GM18867 (cell line): Measurements from ENCODE around the gene GLUD1.
"Not testable (repeated sequence)": the region's sequence is repeated elsewhere in the genome, so short reads cannot be mapped to it uniquely, and the experiment has no call there.

Source experiments
- ATAC-seq: cut with Tn5 transposase; IDR thresholded peaks from one replicate; pipeline ENCODE4 v1.9.1; 2021; ENCODE audit warnings: mild to moderate bottlenecking, moderate library complexity; ENCODE audit not compliant: unreplicated experiment

The GLUD1 gene

DNA sequence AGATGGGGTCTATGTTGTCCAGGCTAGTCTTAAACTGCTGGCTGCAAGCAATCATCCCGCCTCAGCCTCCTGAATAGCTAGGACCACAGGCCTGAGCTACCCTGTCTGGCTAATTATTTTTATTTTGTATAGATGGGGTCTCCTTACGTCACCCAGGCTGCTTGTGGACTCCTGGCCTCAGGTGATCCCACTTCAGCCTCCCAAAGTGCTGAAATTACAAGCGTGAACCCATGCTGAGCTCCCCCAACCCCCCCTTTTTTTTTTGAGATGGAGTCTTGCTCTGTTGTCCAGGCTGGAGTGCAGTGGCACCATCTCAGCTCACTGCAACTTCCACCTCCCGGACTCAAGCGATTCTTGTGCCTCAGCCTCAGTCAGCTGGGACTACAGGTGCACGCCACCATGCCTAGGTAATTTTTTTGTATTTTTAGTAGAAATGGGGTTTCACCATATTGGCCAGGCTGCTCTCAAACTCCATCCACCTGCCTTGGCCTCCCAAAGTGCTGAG, 49.2 kb downstream of the GLUD1 start:
- no peak for ATAC-seq

- ATAC-seq, result not testable (repeated sequence)
Observed at GRCh38 chr10:87043579-87043978, 51.1 kb downstream of the GLUD1 start.

- no peak for ATAC-seq
Observed at GRCh38 chr10:87038786-87039185, 55.9 kb downstream of the GLUD1 start.

GRCh38 chr10:87038286-87038717, 56.3 kb downstream of the GLUD1 start:
- ATAC-seq, result no peak

DNA sequence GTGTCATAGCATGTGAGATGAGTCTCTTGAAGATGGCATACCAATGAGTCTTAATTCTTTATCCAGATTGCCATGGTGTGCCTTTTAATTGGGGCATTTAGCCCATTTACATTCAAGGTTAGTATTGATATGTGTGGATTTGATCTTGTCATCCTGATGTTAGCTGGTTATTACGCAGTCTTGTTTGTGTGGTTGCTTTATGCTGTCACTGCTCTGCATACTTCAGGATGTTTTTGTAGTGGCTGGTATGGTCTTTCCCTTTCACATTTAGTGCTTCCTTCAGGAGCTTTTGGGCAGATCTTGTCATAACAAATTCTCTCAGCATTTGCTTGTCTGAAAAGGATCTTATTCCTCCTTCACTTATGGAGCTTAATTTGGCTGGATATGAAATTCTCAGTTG, 58.0 kb downstream of the GLUD1 start:
- ATAC-seq, result no peak

GRCh38 chr10:87030912-87031635, 63.6 kb downstream of the GLUD1 start:
- no peak for ATAC-seq

DNA sequence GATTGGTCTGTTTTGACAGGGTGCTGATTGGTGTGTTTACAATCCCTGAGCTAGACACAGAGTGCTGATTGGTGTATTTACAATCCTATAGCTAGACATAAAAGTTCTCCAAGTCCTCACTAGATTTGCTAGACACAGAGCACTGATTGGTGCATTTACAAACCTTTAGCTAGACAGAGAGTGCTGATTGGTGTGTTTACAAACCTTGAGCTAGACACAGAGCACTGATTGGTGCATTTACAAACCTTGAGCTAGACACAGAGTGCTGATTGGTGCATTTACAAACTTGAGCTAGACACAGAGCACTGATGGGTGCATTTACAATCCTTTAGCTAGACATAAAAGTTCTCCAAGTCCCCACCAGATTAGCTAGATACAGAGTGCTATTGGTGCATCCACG, 64.2 kb downstream of the GLUD1 start:
- ATAC-seq, result not testable (repeated sequence)

DNA sequence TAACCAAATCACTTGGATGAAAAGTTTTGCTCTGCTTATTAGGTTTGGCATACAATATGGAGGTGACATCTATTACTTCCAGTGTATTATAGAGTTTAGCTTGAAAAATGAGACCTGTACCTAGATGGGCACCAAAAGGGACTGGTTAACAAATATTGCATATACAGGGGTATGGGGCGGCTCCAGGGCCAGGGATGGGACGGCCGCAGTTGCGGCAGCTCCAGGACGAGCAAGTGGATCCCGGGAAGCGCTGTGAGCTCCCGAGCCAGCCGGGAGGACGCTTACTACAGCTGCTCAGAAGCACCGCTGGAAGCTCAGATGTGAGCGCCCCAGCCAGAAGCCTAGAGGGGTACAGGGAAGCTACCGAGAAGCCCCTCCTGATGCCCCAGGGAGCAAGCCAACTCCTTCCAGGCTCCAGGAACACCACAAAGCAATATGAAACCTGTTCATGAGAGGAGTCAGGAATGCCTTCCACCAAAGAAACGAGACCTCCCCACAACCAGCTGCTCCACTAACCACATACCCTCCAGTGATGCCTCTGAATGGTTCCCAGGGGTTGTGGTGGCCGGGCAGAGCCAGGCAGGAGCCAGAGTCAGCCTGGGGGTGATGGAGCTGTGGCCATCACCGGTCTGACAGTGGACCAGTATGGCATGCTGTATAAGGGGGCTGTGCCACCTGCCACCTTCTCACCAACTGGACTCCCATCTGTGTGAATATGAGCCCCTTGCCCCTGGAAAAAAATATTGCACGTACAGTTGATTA, 67.7 kb downstream of the GLUD1 start:
- ATAC-seq, result not testable (repeated sequence)

GRCh38 chr10:87025285-87025958, 69.2 kb downstream of the GLUD1 start:
- ATAC-seq, result not testable (repeated sequence)

GRCh38 chr10:87020056-87020455, 74.6 kb downstream of the GLUD1 start, which contains the start of gene FAM25A:
Gene FAM25A (plus strand): TSS chr10:87020294. CDS start chr10:87020325, 31 bp downstream.
- not testable (repeated sequence) for ATAC-seq

DNA sequence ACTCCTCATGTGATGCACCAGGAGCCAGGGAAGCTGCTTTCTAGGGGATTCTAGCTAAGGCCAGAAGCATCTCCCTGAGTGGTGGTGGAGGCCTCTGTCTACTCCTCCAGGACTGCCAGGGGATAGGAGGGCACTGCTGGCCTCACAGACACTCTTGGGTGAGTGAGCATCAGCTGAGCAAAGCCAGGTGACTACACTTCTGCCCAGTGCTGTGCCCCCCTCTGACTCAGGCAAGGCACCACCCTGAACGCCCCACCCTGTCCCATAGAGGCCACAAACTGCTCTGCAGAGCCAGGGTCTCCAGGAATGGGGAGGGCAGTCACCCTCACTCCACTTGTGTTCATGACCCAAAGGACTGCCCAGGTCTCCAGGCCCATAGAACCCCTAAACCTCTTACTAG, 75.1 kb downstream of the GLUD1 start:
- not testable (repeated sequence) for ATAC-seq

DNA sequence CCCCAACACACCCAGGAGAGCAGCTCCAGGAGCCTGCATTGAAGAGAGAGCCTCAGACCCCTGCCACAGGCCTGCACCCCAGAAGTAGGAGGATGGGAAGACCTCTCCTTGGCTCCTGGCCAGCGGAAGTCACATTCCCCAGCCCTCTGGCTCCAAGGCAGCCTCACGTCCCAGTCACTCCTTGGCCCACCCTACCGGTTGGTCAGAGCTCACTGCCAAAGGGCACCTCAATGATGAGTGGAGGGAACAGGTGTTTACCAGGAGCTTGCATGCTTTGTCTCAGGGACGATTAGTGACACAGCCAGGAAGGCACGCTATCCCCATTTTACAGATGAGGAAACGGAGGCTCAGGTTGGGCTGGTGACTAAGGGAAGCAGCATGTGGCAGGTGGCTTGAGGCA, 75.6 kb downstream of the GLUD1 start:
- ATAC-seq, result not testable (repeated sequence)

DNA sequence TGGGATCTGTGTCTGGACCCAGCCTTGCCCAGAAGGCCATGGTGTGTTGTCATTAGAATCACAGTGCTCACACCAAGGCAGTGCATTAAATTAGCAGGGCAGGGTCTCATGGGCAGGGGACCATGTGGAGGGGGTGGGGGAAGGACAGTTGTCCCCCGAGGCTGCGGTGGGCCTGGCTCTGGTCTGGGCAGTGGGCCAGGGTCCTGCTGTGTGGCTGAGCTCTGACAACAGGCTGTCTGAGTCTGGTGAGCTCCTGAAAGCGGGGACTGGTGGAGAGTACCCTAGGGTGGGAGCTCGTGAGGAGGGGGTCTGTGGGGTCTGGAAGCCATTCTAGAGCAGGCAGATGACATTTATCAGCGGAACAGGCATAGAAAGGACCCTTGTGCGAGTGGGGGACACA, 76.5 kb downstream of the GLUD1 start:
- ATAC-seq, result not testable (repeated sequence)

DNA sequence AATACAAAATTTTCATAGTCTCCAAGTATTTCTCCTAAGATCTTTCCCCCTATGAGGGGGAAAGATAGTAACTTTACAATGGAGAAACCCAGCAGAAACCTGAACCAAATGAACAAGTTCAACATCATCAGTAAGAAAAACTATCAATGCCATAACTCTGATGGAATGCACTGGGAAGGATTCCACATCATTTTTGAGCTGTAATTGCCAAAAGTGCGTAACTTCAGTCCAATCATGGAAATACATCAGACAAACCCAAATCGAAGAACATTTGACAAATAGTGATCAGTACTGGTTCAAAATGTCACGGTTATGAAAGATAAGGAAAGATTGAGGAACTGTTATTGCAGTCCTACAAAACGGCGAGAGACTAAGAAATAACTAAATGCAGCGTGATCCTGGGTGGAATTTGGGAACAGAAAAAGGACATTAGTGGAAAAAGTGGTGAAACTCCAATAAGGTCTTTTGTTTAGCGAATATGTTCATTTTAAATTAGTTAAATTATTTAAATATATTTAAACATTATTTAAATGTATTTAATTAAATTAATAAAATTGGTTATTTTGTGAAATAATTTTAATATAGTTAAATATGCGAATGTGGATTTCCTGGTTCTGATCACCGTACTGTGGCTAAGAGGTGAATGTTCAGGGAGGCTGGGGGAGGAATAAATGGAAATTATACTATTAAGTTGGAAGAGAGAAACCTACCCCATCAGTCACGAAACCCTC, 79.5 kb downstream of the GLUD1 start:
- ATAC-seq, result not testable (repeated sequence)

GRCh38 chr10:87013528-87013927, 81.1 kb downstream of the GLUD1 start:
- not testable (repeated sequence) for ATAC-seq

DNA sequence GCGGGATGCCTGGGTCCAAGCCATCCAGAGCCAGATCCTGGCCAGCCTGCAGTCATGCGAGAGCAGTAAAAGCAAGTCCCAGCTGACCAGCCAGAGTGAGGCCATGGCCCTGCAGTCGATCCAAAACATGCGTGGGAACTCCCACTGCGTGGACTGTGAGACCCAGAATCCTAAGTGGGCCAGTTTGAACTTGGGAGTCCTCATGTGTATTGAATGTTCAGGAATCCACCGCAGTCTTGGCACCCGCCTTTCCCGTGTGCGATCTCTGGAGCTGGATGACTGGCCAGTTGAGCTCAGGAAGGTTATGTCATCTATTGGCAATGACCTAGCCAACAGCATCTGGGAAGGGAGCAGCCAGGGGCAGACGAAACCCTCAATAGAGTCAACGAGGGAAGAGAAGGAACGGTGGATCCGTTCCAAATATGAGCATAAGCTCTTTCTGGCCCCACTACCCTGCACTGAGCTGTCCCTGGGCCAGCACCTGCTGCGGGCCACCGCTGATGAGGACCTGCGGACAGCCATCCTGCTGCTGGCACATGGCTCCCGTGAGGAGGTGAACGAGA, 85.4 kb downstream of the GLUD1 start:
- ATAC-seq, result not testable (repeated sequence)

DNA sequence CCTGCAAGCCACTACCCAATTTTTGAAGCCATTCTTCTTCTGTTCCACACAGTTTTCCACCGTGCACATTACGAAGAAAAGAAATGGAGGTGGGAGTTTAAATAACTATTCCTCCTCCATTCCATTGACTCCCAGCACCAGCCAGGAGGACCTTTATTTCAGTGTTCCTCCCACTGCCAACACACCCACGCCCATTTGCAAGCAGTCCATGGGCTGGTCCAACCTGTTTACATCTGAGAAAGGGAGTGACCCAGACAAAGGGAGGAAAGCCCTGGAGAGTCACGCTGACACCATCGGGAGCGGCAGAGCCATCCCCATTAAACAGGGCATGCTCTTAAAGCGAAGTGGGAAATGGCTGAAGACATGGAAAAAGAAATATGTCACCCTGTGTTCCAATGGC, 86.3 kb downstream of the GLUD1 start:
- not testable (repeated sequence) for ATAC-seq

DNA sequence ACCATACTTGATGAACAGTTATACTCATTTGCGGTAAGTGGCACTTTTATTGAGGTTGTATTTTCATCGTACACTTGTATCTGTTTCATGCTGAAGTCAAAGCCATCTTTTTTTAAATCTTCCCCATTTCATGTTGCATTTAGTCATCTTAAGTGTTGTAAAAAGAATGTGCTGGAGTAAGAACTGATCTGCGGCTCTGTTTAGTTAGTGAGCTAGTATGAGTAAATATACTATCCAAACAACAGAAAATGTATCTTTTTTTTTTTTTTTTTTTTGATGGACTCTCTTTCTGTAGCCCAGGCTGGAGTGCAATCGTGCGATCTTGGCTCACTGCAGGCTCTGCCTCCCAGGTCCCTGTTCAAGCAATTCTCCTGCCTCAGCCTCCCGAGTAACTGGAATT, 87.0 kb downstream of the GLUD1 start:
- not testable (repeated sequence) for ATAC-seq

DNA sequence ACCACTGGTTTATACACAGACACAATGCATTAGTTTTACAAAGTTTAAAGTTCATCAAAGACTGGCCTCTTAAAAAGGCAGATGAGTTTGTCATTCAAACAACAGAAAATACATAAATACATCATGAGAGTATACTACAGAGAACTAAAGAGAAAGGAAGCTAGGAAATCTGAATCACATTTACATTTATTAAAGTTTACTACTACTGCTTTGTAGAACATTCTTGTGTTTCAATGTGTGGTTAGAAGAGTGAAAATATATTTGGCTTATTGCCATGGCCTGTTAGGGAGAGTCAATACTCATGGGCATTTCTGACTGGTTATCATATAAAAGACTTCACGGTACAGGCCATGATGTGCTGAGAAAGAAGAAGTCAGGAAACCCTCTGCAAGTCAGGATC, 87.5 kb downstream of the GLUD1 start:
- ATAC-seq, result not testable (repeated sequence)

DNA sequence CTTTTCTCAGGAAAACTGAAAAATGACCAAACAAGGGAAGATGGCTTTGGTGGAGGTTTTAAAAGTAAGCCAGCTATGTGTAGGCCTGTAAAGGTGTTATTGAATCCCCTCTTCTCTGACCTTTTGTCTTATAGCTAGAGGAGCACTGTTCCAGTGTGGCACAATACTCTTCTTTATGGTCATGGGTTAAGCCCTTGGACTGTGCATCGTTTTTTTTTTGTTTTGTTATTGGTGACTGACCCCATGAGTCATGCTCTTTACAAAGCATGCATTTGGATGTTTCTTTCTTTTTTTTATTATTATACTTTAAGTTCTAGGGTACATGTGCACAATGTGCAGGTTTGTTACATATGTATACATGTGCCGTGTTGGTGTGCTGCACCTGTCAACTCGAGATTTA, 94.2 kb downstream of the GLUD1 start:
- no peak for ATAC-seq
